HL-60 (cell line): ENCODE results near the gene HSFX2.
"Not testable (repeated sequence)": the region's sequence is repeated elsewhere in the genome, so short reads cannot be mapped to it uniquely, and the experiment has no call there.

Experiments used
- CTCF ChIP-seq: IDR thresholded peaks from one replicate; pipeline ENCODE4 v1.5.1; 2011; ENCODE audit warnings: low read length, control low read depth, inconsistent platforms; ENCODE audit not compliant: insufficient read depth
- GABPA ChIP-seq: IDR thresholded peaks from 2 replicates; pipeline ENCODE4 v1.6.1; 2012; ENCODE audit warnings: low read depth

DNA sequence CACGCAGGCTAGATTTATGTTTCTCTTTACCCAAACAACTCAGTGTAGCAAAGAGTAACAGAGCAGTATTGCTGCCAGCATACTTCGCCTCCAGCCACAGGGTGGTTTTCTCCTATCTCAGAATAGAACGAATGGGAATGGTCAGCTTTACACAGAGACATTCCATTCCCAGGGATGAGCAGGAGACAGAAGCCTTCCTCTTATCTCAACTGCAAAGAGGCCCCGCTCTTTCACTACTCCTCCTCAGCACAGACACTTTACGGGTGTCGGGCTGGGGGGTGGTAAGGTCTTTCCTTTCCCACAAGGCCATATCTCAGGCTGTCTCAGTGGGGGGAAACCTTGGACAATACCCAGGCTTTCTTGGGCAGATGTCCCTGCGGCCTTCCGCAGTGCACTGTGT lies 31.7 kb upstream of the HSFX2 start:
- not testable (repeated sequence) for TF ChIP-seq CTCF, GABPA
